K562 (cell line): ENCODE measurements around the gene C2orf42. TPM values are rescaled to one million over a fixed set of nuclear protein-coding genes. Genes with fewer than 3 reads are reported as not detected.
A peak's percentile ranks its signal among the peaks of the same experiment; 100 is the strongest.

Experiments
- ARID2 ChIP-seq: fragments of 450-650 bp; IDR thresholded peaks from 2 replicates; pipeline ENCODE4 v1.6.1; 2017; ENCODE audit warnings: antibody characterized with exemption, mild to moderate bottlenecking
- ATF1 ChIP-seq, 2 experiments: fragments of 450-650 bp in 1 of 2; IDR thresholded peaks; 2 replicates each; pipeline ENCODE4 v1.6.1; 2016; ENCODE audit warnings: missing compliant biosample characterization in 1 of 2, missing genetic modification characterization in 1 of 2
- CEBPG ChIP-seq, 3 experiments: fragments of 200-800 bp in 1 of 3; sonication (Bioruptor generic) in 1 of 3; sonication (generic) in 1 of 3; formaldehyde crosslinking in 1 of 3; IDR thresholded peaks in 2 of 3; conservative IDR thresholded peaks in 1 of 3; 2 replicates each; pipeline versions ENCODE4 v1.6.1 to v1.8.0; 2016 to 2022; ENCODE audit warnings: missing compliant biosample characterization in 2 of 3, missing genetic modification characterization in 2 of 3, mild to moderate bottlenecking in 1 of 3, missing genetic modification reagents in 1 of 3
- NBN ChIP-seq: fragments of 450-650 bp; IDR thresholded peaks from 2 replicates; pipeline ENCODE4 v1.6.1; 2016; ENCODE audit warnings: low read depth, mild to moderate bottlenecking
- NR2C2 ChIP-seq, 2 experiments: fragments of 200-800 bp in 1 of 2; sonication (Bioruptor generic) in 1 of 2; sonication (generic) in 1 of 2; formaldehyde crosslinking in 1 of 2; IDR thresholded peaks; 2 replicates each; pipeline versions ENCODE4 v1.6.1 to v1.8.0; 2016 to 2022; ENCODE audit warnings: mild to moderate bottlenecking in 1 of 2, missing compliant biosample characterization in 1 of 2, missing genetic modification characterization in 1 of 2, missing genetic modification reagents in 1 of 2
- RNF219 ChIP-seq: fragments of 250-450 bp; sonication (Bioruptor Pico); IDR thresholded peaks from 2 replicates; pipeline ENCODE4 v1.5.0; 2022; ENCODE audit warnings: mild to moderate bottlenecking
- SMAD4 ChIP-seq: fragments of 250-450 bp; sonication (Bioruptor Pico); conservative IDR thresholded peaks from 2 replicates; pipeline ENCODE4 v1.8.0; 2021; ENCODE audit warnings: inconsistent platforms, mild to moderate bottlenecking, moderate library complexity
- SUPT5H ChIP-seq: fragments of 450-650 bp; IDR thresholded peaks from 2 replicates; pipeline ENCODE4 v1.6.1; 2016
- TCFL5 ChIP-seq: fragments of 250-450 bp; sonication (Bioruptor Pico); conservative IDR thresholded peaks from 2 replicates; pipeline ENCODE4 v1.6.1; 2021; ENCODE audit warnings: mild to moderate bottlenecking, moderate library complexity, matching md5 sums
- ZBTB1 ChIP-seq: sonication (generic); formaldehyde crosslinking; IDR thresholded peaks from 2 replicates; pipeline ENCODE4 v1.8.1; 2023; ENCODE audit warnings: missing genetic modification reagents, low read depth, mild to moderate bottlenecking, borderline replicate concordance
- ZNF589 ChIP-seq: fragments of 200-800 bp; sonication (Bioruptor generic); IDR thresholded peaks from 2 replicates; pipeline ENCODE4 v1.6.1; 2016; ENCODE audit warnings: low read depth, missing genetic modification characterization, missing compliant biosample characterization
- polyA plus RNA-seq, 8 experiments: library from polyadenylated mRNA; depleted of rRNA in 4 of 8; stranded (reverse) in 5 of 8; unstranded in 3 of 8; fragments of >200 nt; fragmentation: Nextera tagmentation in 2 of 8; fragmentation: Illumina TruSeq in 1 of 8; extraction: Ambion mirVana in 2 of 8; extraction: Trizol in 1 of 8; gene quantifications; 2 replicates each; pipeline versions ENCODE4 v1.2.1 to v1.2.3, GENCODE V29; 2011 to 2014; ENCODE audit warnings: inconsistent platforms in 1 of 8, missing spikeins in 1 of 8
- total RNA-seq, 7 experiments: library from RNA; depleted of rRNA in 6 of 7; stranded (reverse); fragments of >200 nt in 6 of 7; fragmentation: Illumina TruSeq in 2 of 7; extraction: Trizol in 2 of 7; gene quantifications; 2 replicates each; pipeline versions ENCODE4 v1.2.1 to v1.2.3, GENCODE V29; 2011 to 2021; ENCODE audit warnings: low replicate concordance in 1 of 7
- TF ChIP-seq, protein P1 (sequence below): fragments of 450-650 bp; IDR thresholded peaks from 2 replicates; pipeline ENCODE4 v1.6.1; 2016; ENCODE audit warnings: mild to moderate bottlenecking, moderate library complexity

Gene C2orf42
- total and polyA plus RNA-seq, 9 of the 15 experiments (the other 6 are each of a cell fraction or from before 2014, with no cell fraction given), result 4.6 to 10.9 (median 7.5) TPM

DNA sequence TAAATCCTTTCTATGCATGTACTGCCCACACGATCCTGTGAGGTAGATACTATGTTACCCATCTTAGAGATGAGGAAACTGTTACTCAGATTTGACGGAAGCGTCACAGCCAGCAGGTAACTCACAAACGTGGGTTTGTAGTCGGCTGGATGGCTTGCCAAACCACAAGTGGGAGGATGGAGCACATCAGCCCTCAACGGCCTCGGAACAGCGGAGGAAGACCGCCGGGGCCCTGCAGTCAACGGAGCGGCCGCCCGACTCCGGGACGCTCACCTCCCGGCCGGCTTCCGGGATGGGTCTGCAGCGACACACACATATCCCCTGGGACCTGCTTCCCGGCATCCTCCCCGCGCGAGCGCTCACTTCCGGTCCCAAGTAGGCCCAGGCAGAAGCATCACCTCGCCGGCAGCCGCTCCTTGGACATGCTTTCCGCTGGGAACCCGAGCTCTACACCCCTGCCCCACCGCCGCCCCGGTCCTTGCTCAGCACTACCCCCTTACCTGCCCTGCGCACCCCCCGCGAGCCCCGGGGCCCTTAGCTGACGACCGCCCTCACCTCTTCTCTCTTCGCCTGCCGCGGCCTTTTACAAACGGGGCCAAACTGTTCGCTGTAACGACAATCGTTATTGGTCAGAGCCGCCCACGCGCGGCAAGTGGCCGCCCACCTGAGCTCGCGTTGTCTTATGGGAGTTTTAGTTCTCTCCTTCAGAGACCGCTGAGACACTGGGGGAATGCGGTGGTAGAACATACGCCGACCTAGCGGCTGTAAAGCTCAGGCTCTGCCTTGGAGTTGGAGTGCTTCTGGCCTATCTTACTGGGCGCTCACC lies at the start of gene C2orf42 (continued):
- TF ChIP-seq, protein P1, sequence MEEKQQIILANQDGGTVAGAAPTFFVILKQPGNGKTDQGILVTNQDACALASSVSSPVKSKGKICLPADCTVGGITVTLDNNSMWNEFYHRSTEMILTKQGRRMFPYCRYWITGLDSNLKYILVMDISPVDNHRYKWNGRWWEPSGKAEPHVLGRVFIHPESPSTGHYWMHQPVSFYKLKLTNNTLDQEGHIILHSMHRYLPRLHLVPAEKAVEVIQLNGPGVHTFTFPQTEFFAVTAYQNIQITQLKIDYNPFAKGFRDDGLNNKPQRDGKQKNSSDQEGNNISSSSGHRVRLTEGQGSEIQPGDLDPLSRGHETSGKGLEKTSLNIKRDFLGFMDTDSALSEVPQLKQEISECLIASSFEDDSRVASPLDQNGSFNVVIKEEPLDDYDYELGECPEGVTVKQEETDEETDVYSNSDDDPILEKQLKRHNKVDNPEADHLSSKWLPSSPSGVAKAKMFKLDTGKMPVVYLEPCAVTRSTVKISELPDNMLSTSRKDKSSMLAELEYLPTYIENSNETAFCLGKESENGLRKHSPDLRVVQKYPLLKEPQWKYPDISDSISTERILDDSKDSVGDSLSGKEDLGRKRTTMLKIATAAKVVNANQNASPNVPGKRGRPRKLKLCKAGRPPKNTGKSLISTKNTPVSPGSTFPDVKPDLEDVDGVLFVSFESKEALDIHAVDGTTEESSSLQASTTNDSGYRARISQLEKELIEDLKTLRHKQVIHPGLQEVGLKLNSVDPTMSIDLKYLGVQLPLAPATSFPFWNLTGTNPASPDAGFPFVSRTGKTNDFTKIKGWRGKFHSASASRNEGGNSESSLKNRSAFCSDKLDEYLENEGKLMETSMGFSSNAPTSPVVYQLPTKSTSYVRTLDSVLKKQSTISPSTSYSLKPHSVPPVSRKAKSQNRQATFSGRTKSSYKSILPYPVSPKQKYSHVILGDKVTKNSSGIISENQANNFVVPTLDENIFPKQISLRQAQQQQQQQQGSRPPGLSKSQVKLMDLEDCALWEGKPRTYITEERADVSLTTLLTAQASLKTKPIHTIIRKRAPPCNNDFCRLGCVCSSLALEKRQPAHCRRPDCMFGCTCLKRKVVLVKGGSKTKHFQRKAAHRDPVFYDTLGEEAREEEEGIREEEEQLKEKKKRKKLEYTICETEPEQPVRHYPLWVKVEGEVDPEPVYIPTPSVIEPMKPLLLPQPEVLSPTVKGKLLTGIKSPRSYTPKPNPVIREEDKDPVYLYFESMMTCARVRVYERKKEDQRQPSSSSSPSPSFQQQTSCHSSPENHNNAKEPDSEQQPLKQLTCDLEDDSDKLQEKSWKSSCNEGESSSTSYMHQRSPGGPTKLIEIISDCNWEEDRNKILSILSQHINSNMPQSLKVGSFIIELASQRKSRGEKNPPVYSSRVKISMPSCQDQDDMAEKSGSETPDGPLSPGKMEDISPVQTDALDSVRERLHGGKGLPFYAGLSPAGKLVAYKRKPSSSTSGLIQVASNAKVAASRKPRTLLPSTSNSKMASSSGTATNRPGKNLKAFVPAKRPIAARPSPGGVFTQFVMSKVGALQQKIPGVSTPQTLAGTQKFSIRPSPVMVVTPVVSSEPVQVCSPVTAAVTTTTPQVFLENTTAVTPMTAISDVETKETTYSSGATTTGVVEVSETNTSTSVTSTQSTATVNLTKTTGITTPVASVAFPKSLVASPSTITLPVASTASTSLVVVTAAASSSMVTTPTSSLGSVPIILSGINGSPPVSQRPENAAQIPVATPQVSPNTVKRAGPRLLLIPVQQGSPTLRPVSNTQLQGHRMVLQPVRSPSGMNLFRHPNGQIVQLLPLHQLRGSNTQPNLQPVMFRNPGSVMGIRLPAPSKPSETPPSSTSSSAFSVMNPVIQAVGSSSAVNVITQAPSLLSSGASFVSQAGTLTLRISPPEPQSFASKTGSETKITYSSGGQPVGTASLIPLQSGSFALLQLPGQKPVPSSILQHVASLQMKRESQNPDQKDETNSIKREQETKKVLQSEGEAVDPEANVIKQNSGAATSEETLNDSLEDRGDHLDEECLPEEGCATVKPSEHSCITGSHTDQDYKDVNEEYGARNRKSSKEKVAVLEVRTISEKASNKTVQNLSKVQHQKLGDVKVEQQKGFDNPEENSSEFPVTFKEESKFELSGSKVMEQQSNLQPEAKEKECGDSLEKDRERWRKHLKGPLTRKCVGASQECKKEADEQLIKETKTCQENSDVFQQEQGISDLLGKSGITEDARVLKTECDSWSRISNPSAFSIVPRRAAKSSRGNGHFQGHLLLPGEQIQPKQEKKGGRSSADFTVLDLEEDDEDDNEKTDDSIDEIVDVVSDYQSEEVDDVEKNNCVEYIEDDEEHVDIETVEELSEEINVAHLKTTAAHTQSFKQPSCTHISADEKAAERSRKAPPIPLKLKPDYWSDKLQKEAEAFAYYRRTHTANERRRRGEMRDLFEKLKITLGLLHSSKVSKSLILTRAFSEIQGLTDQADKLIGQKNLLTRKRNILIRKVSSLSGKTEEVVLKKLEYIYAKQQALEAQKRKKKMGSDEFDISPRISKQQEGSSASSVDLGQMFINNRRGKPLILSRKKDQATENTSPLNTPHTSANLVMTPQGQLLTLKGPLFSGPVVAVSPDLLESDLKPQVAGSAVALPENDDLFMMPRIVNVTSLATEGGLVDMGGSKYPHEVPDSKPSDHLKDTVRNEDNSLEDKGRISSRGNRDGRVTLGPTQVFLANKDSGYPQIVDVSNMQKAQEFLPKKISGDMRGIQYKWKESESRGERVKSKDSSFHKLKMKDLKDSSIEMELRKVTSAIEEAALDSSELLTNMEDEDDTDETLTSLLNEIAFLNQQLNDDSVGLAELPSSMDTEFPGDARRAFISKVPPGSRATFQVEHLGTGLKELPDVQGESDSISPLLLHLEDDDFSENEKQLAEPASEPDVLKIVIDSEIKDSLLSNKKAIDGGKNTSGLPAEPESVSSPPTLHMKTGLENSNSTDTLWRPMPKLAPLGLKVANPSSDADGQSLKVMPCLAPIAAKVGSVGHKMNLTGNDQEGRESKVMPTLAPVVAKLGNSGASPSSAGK, result no peak
- TF ChIP-seq NBN (no peak), ATF1 (CRISPR knock-in tag; IDR thresholded peaks at IDR 0.05) (no peak), ATF1 (tag; IDR thresholded peaks at IDR 0.05) (peak; percentile 94), SUPT5H (peak; percentile 92), CEBPG (CRISPR knock-in tag; IDR thresholded peaks at IDR 0.05) (0 out of 2 replicates have a peak, but pooled peaks have one; percentile 27), CEBPG (tag; conservative IDR thresholded peaks at IDR 0.05 in 1 of 2, IDR thresholded peaks at IDR 0.05 in 1 of 2) (no peak), TCFL5 (CRISPR knock-in tag) (no peak), RNF219 (CRISPR knock-in tag) (no peak), ZBTB1 (CRISPR knock-in tag) (0 out of 2 replicates have a peak, but pooled peaks have one; percentile 80), SMAD4 (CRISPR knock-in tag) (0 out of 2 replicates have a peak, but pooled peaks have one; percentile 62), ARID2 (no peak), ZNF589 (CRISPR knock-in tag) (no peak; the same call in 1 of the 2 replicates), NR2C2 (CRISPR knock-in tag; IDR thresholded peaks at IDR 0.05) (peak; percentile 70; the same call in 1 of the 2 replicates), NR2C2 (tag; IDR thresholded peaks at IDR 0.05) (peak; percentile 87)
